OCI-LY1 (cell line): ENCODE measurements around the gene VTI1A.

ENCODE experiments used
- CTCF ChIP-seq: fragments of 200-600 bp; sonication (generic), shearing (Covaris generic); IDR thresholded peaks from 2 replicates; pipeline ENCODE4 v1.5.1; 2017; ENCODE audit warnings: mild to moderate bottlenecking, antibody characterized with exemption, low read length, moderate library complexity, mixed read lengths
- EZH2 ChIP-seq: fragments of 200-600 bp; sonication (generic), shearing (Covaris generic); IDR thresholded peaks from 2 replicates; pipeline ENCODE4 v1.8.0; 2017; ENCODE audit warnings: borderline replicate concordance, mixed run types, mild to moderate bottlenecking, antibody characterized with exemption, low read length, moderate library complexity, mixed read lengths

- TF ChIP-seq EZH2 (no peak), CTCF (no peak)
Measured at GRCh38 chr10:112429147-112429546, 17.9 kb upstream of the VTI1A start.
